SK-N-MC (cell line): ENCODE data around the gene RASSF1.

Source experiments
- DNase-seq: peaks from one replicate; pipeline ENCODE4 v3.0.0-alpha.2; 2011; ENCODE audit warnings: low read depth, low spot score
- H3K27ac ChIP-seq: fragments of 200-600 bp; sonication (generic); 2 replicates; pipeline ENCODE4 v1.5.1; 2016; ENCODE audit warnings: mixed run types
- H3K36me3 ChIP-seq: fragments of 200-600 bp; sonication (generic); 2 replicates; pipeline ENCODE4 v1.6.1; 2017; ENCODE audit warnings: antibody characterized with exemption, low read length, mixed read lengths; ENCODE audit not compliant: insufficient read depth
- H3K4me3 ChIP-seq: fragments of 200-600 bp; sonication (generic); 2 replicates; pipeline ENCODE4 v1.5.1; 2016
- H3K9ac ChIP-seq: fragments of 200-600 bp; sonication (generic); 2 replicates; pipeline ENCODE4 v1.8.0; 2017; ENCODE audit warnings: mixed run types, mixed read lengths; ENCODE audit not compliant: insufficient read length
- H3K9me3 ChIP-seq: fragments of 200-600 bp; sonication (generic); 2 replicates; pipeline ENCODE4 v1.6.1; 2017; ENCODE audit warnings: low read depth, mild to moderate bottlenecking, antibody characterized with exemption, low read length, moderate library complexity, mixed read lengths
- EZH2 ChIP-seq: fragments of 200-600 bp; sonication (generic); IDR thresholded peaks from one replicate; pipeline ENCODE4 v1.6.1; 2017; ENCODE audit warnings: antibody characterized with exemption
- FOXP2 ChIP-seq: optimal IDR thresholded peaks from 2 replicates; pipeline ENCODE3; 2011; ENCODE audit warnings: mild to moderate bottlenecking, moderate library complexity; ENCODE audit not compliant: insufficient read depth; ENCODE audit errors: extremely low read length, control extremely low read depth
- POLR2AphosphoS5 ChIP-seq: IDR thresholded peaks from 2 replicates; pipeline ENCODE4 v1.6.1; 2012; ENCODE audit warnings: mild to moderate bottlenecking, low read depth, low read length, borderline replicate concordance

Gene RASSF1

GRCh38 chr3:50342813-50343633 is 2.4 kb upstream of the RASSF1 start:
- no peaks in the 10 kb centered on the region for H3K36me3 ChIP-seq
- TF ChIP-seq POLR2AphosphoS5: no peak
- no peak for TF ChIP-seq FOXP2
- no peak for TF ChIP-seq EZH2
- no peak for DNase-seq
- no peak overlapping the region for H3K9ac ChIP-seq
- no peak overlapping the region for H3K27ac ChIP-seq
- no peaks in the 10 kb centered on the region for H3K9me3 ChIP-seq
- no peak overlapping the region for H3K4me3 ChIP-seq

DNA sequence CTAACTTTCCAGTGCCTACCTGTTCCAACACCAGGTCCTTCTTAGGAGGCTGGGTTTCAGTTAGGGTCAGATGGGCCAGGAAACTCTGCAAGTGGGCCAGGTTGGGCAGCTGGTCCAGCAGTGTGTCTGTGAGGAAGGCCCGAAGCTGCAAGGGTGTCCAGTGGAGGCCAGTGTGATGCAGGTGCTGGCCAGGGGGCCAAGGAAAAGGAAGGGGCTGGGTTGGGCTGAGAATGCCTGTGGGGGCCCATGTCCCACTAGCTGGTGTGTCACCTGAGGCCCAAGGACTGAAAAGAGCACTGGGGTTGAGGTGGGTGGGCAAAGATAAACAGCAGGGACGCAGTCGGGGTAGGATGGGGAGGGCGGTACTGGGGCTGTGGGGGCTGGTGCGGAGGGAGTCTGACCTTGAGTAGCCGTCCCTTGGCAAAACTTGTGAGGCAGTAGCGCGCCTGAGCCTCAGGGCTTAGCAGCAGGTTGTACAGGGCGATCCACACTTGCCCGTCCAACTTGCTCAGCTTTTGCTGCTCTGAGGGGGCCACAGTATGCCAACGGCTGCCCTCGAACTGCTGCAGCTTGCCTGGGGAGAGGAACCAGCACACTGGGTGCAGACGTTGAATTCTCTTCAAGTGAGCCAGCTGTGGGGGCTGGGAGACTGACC is 1.5 kb upstream of the RASSF1 start:
- H3K27ac ChIP-seq: no peak overlapping the region
- no peaks in the 10 kb centered on the region for H3K36me3 ChIP-seq
- no peak overlapping the region for H3K4me3 ChIP-seq
- TF ChIP-seq EZH2 (no peak), FOXP2 (no peak), POLR2AphosphoS5 (no peak)
- H3K9ac ChIP-seq: no peak overlapping the region
- no peak for DNase-seq
- no peaks in the 10 kb centered on the region for H3K9me3 ChIP-seq

DNA sequence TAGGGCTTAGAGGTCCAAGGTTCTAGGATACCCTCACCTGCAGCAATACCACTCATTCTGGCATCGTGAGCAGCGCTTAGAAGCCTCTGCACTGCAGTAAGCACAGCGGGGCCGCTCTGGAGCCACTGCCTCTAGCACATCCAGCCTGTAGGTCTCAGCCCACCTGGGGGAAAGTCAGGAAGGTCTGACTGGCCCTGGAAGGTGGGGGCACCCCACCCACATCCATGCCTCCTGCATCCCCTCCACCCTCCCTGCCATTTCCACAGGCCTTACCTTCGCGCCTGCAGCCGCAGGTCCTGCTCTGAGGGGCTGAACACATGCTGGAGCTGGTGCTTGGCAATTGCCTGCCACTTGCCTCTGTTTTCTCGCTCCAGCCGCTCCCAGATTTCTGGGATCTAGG is 901 bp upstream of the RASSF1 start:
- no peak overlapping the region for H3K4me3 ChIP-seq
- TF ChIP-seq EZH2 (no peak), FOXP2 (no peak), POLR2AphosphoS5 (no peak)
- H3K9me3 ChIP-seq: no peaks in the 10 kb centered on the region
- no peak overlapping the region for H3K9ac ChIP-seq
- no peaks in the 10 kb centered on the region for H3K36me3 ChIP-seq
- H3K27ac ChIP-seq: no peak overlapping the region
- DNase-seq: no peak

GRCh38 chr3:50340147-50340447 is 539 bp downstream of the RASSF1 start:
- Histone ChIP-seq H3K27ac (no peak overlapping the region), H3K36me3 (no peaks in the 10 kb centered on the region), H3K4me3 (no peak overlapping the region), H3K9ac (no peak overlapping the region), H3K9me3 (no peaks in the 10 kb centered on the region)
- no peak for DNase-seq
- TF ChIP-seq POLR2AphosphoS5: no peak
- no peak for TF ChIP-seq EZH2
- TF ChIP-seq FOXP2: no peak

GRCh38 chr3:50339485-50340146 is 1.0 kb downstream of the RASSF1 start:
- Histone ChIP-seq H3K27ac (no peak overlapping the region), H3K9ac (no peak overlapping the region), H3K9me3 (no peaks in the 10 kb centered on the region), H3K36me3 (no peaks in the 10 kb centered on the region), H3K4me3 (no peak overlapping the region)
- no peak for TF ChIP-seq FOXP2
- TF ChIP-seq POLR2AphosphoS5: no peak
- no peak for TF ChIP-seq EZH2
- no peak for DNase-seq

- no peaks in the 10 kb centered on the region for H3K9me3 ChIP-seq
- H3K36me3 ChIP-seq: no peaks in the 10 kb centered on the region
- H3K4me3 ChIP-seq: no peak overlapping the region
- no peak overlapping the region for H3K27ac ChIP-seq
- TF ChIP-seq EZH2 (no peak), FOXP2 (no peak)
- DNase-seq: no peak
- no peak overlapping the region for H3K9ac ChIP-seq
These were observed 1.7 kb downstream of the RASSF1 start for GRCh38 chr3:50338965-50339364.

DNA sequence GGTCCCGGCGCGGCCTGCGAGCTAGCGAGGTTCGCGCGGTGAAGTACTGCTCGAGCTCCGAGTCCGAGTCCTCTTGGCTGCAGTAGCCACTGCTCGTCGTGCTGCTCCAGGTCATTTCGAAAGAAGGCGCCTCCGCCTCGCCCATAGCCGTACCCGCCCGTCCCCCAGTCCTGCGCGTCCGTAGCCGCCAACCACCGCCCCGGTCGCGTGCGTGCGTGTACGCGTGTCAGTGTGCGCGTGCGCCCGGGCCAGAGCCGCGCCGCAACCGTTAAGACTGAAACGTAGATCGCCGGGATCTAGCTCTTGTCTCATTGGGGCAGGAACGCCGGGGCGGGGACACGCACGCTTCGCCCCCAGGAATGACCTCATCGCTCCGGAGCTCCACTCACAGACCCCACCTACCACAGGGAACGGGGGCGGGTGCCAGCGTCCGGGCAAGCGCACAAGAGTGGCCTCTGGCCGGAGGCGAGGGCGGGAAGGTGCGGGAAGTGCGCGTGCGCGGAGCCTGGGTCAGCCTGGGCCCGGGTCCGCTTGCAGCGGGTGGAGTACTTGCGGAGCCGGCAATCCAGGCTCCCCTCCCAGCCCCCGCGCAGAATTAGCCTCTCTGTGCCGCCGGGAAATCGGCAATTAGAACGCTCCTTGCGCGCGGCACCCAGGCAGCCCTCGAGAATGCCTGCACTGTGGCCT is 3.3 kb downstream of the RASSF1 start:
- H3K27ac ChIP-seq: 0 out of 2 replicates have a peak overlapping the region, but pooled peaks have one; percentile 36
- H3K36me3 ChIP-seq: no peaks in the 10 kb centered on the region; the same call in 1 of the 2 replicates
- TF ChIP-seq POLR2AphosphoS5 (peak; percentile 94), FOXP2 (no peak), EZH2 (no peak)
- DNase-seq: peak; percentile 51
- peak overlapping the region; percentile 86 for H3K4me3 ChIP-seq
- peak overlapping the region; percentile 94 for H3K9ac ChIP-seq
- H3K9me3 ChIP-seq: no peaks in the 10 kb centered on the region
